Naive B cell (primary cell): ENCODE data around the gene EXOC4. TPM values are rescaled to one million over a fixed set of nuclear protein-coding genes. Genes with fewer than 3 reads are reported as not detected.
A peak's percentile ranks its signal among the peaks of the same experiment; 100 is the strongest.

Experiments used
- ATAC-seq, 2 donors: fragments of 150-1000 bp; cut with Tn5 transposase; 2 replicates each; pipeline ENCODE4 v1.10.0; 2021; ENCODE audit warnings: low read depth in 2 of 2, mild to moderate bottlenecking in 2 of 2, moderate library complexity in 2 of 2
- DNase-seq: peaks from one replicate; pipeline ENCODE4 v3.0.0; 2022
- H3K27ac Mint-ChIP-seq, 6 donors: one replicate each; pipeline ENCODE4 v1.8.0; 2020 to 2022; ENCODE audit warnings: mild to moderate bottlenecking in 6 of 6, mixed read lengths in 6 of 6, moderate library complexity in 5 of 6, inconsistent platforms in 2 of 6
- H3K27me3 Mint-ChIP-seq, 3 donors: one replicate each; pipeline ENCODE4 v1.8.0; 2021 to 2022; ENCODE audit warnings: mixed read lengths in 3 of 3, mild to moderate bottlenecking in 1 of 3
- H3K36me3 Mint-ChIP-seq, 2 donors: one replicate each; pipeline ENCODE4 v1.8.0; 2020 to 2022; ENCODE audit warnings: mixed read lengths in 2 of 2, inconsistent platforms in 1 of 2, mild to moderate bottlenecking in 1 of 2
- H3K4me1 Mint-ChIP-seq, 3 donors: one replicate each; pipeline ENCODE4 v1.8.0; 2020 to 2022; ENCODE audit warnings: mixed read lengths in 3 of 3, inconsistent platforms in 1 of 3, mild to moderate bottlenecking in 1 of 3, moderate library complexity in 1 of 3
- H3K4me3 Mint-ChIP-seq, 8 donors: one replicate each; pipeline ENCODE4 v1.8.0; 2020 to 2022; ENCODE audit warnings: mild to moderate bottlenecking in 8 of 8, mixed read lengths in 8 of 8, moderate library complexity in 8 of 8, inconsistent platforms in 2 of 8
- H3K9me3 Mint-ChIP-seq, 7 donors: one replicate each; pipeline ENCODE4 v1.8.0; 2020 to 2022; ENCODE audit warnings: mixed read lengths in 7 of 7, mild to moderate bottlenecking in 5 of 7, inconsistent platforms in 2 of 7, moderate library complexity in 1 of 7
- polyA plus RNA-seq, 6 donors: library from polyadenylated mRNA; unstranded; fragments of 300-500 nt; fragmentation: Illumina TruSeq; gene quantifications; one replicate each; pipeline ENCODE4 v1.2.3, GENCODE V29; 2021; ENCODE audit warnings: low read depth in 6 of 6

EXOC4 gene
- polyA plus RNA-seq, 6 donors from 2014 or later, result 39.9 to 59.7 (median 47.2) TPM

- Mint-ChIP-seq H3K27ac (no peak overlapping the region), H3K4me1 (no peaks in the 10 kb centered on the region), H3K36me3 (peaks cover 0 to 5% of the 10 kb centered on the region in 2 donors), H3K27me3 (no peaks in the 10 kb centered on the region), H3K9me3 (no peaks in the 10 kb centered on the region), H3K4me3 (no peak overlapping the region)
- ATAC-seq (no peak), DNase-seq (no peak)
Observed at GRCh38 chr7:133573554-133574265, 320.8 kb downstream of the EXOC4 start.

- peaks cover 6 to 18% of the 10 kb centered on the region in 2 donors for H3K36me3 Mint-ChIP-seq
- no peak overlapping the region for H3K4me3 Mint-ChIP-seq
- H3K27me3 Mint-ChIP-seq, result no peaks in the 10 kb centered on the region
- peak overlapping the region in 1 of 6 donors; percentile 29 for H3K27ac Mint-ChIP-seq
- DNase-seq (no peak), ATAC-seq (no peak)
- no peaks in the 10 kb centered on the region for H3K4me1 Mint-ChIP-seq
- no peaks in the 10 kb centered on the region for H3K9me3 Mint-ChIP-seq
Observed at GRCh38 chr7:133575726-133576440, 323.0 kb downstream of the EXOC4 start.

GRCh38 chr7:133576612-133577168 is 323.8 kb downstream of the EXOC4 start:
- H3K4me3 Mint-ChIP-seq, result no peak overlapping the region
- no peaks in the 10 kb centered on the region for H3K9me3 Mint-ChIP-seq
- ATAC-seq (no peak), DNase-seq (no peak)
- H3K4me1 Mint-ChIP-seq, result no peaks in the 10 kb centered on the region
- H3K36me3 Mint-ChIP-seq, result peaks cover 7 to 21% of the 10 kb centered on the region in 2 donors
- no peaks in the 10 kb centered on the region for H3K27me3 Mint-ChIP-seq
- H3K27ac Mint-ChIP-seq, result no peak overlapping the region

DNA sequence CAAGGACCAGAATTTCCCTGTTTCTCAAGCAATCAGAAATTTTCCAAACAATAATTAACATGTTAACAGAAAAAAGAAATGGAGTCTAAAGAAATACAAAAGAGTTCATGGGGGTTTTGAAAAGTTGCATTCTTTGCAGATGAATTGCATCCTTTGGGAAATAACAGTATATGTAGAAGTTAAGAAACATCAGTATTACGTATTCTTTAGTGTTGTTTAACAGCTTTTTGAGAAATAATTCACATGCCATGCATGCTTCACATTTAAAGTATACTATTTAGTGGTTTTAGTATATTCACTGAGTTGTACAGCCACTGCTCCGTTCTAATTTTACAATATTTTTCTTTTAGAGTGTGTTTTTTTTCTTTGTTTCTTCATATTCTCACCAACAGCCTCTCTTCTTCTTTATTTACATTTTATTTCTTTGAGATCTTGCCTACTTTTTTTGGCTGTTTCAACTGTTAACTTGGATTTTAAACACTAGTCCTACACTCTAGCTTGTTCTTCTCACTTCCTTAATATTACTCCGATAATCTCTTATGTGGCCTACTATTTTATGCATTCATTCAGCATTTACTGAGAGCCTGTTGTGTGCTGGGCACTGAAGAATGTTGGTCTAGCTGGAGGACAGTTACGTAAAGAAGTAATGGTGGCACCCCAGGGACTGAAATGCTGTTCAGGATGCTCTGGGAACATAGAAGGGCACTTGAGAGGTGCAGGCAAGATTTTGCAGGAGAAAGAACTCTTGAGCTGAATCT is 330.1 kb downstream of the EXOC4 start:
- Mint-ChIP-seq H3K27ac (peak overlapping the region in 1 of 6 donors; percentile 11), H3K4me3 (peak overlapping the region in 1 of 8 donors; percentile 22), H3K9me3 (peaks cover 0 to 5% (median 0%) of the 10 kb centered on the region in 7 donors), H3K27me3 (no peaks in the 10 kb centered on the region), H3K36me3 (peaks cover 7 to 16% of the 10 kb centered on the region in 2 donors), H3K4me1 (peaks cover 10 to 18% (median 16%) of the 10 kb centered on the region in 3 donors)
- DNase-seq, result no peak
- no peak for ATAC-seq

GRCh38 chr7:133583545-133584171 is 330.8 kb downstream of the EXOC4 start:
- DNase-seq (no peak), ATAC-seq (no peak)
- H3K4me3 Mint-ChIP-seq, result no peak overlapping the region
- peaks cover 0 to 5% (median 0%) of the 10 kb centered on the region in 7 donors for H3K9me3 Mint-ChIP-seq
- peaks cover 10 to 18% (median 16%) of the 10 kb centered on the region in 3 donors for H3K4me1 Mint-ChIP-seq
- peaks cover 7 to 16% of the 10 kb centered on the region in 2 donors for H3K36me3 Mint-ChIP-seq
- no peaks in the 10 kb centered on the region for H3K27me3 Mint-ChIP-seq
- H3K27ac Mint-ChIP-seq, result peak overlapping the region in 2 of 6 donors; percentile 1 to 11

DNA sequence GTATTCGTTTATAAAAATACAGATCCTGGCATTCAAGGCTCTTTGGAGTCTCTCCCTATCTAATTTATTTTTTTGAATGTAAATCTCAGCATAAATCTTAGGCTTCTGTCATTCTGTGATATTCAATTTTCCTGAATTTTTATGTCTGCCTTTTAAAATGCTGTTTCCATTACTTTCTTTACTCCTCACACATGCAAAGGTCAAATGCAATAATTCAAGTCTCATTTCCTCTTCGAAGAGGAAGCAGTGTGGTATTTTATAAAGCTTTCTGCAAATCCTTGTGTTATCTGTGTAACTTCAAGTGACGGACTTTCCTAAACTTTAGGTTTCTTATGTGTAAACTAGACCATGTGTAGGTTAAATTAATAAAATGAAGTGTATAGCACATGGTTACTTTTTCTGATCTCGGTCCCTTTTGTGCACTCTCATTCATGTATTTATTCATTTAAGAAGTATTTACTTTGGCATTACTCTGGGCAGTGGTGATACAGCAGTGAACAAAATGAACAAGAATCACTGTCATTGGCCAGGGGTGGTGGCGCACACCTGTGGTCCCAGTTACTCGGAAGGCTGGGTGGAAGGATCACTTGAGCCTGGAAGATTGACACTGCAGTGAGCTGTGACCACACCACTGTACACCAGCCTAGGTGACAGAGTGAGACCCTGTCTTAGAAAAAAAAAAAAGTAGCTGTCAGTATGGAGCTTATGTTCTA is 332.2 kb downstream of the EXOC4 start:
- ATAC-seq, result no peak
- DNase-seq, result no peak
- Mint-ChIP-seq H3K36me3 (peaks cover 7 to 10% of the 10 kb centered on the region in 2 donors), H3K9me3 (peaks cover 0 to 5% (median 0%) of the 10 kb centered on the region in 7 donors), H3K4me3 (peak overlapping the region in 1 of 8 donors; percentile 34), H3K27me3 (no peaks in the 10 kb centered on the region), H3K4me1 (peaks cover 10 to 18% (median 16%) of the 10 kb centered on the region in 3 donors), H3K27ac (peak overlapping the region in 2 of 6 donors; percentile 29 to 43)

DNA sequence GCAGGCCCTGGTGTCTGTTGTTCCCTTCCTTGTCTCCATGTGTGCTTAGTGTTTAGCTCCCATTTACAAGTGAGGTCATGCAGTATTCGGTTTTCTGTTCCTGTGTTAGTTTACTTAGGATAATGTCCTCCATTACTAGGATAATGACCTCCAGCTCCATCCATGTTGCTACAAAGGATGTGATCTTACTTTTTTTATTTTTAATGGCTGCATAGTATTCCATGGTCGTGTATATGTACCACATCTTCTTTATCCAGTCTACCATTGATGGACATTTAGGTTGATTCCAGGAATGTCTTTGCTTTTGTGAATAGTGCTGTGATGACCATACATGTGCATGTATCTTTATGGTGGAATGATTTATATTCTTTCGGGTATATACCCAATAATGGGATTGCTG is 333.4 kb downstream of the EXOC4 start:
- no peaks in the 10 kb centered on the region for H3K27me3 Mint-ChIP-seq
- H3K4me1 Mint-ChIP-seq, result peaks cover 10 to 18% (median 16%) of the 10 kb centered on the region in 3 donors
- no peak for ATAC-seq
- no peak overlapping the region for H3K4me3 Mint-ChIP-seq
- DNase-seq, result no peak
- H3K36me3 Mint-ChIP-seq, result peaks cover 0 to 10% of the 10 kb centered on the region in 2 donors
- peak overlapping the region in 1 of 6 donors; percentile 41 for H3K27ac Mint-ChIP-seq
- peaks cover 0 to 5% (median 0%) of the 10 kb centered on the region in 7 donors for H3K9me3 Mint-ChIP-seq

DNA sequence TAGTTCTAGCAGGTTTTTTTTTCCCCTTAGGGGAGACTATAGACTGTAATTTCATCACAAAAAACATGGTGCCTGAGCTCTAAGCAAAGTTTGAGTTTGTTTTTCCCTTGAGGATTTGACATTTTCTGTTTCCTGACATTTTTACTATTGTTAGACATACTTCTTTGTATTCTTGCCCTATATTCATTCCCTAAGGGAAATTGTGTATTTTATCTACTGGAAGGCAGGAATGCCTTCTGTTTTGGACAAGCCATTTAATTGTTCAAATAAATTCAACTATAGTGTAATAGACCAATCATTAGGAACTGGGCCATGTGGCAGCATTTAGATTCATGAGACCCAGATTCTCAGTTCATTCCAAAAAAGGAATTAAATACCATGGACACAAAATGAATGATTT is 335.0 kb downstream of the EXOC4 start:
- no peak for DNase-seq
- Mint-ChIP-seq H3K4me1 (peaks cover 10 to 18% (median 16%) of the 10 kb centered on the region in 3 donors), H3K9me3 (peaks cover 0 to 5% (median 0%) of the 10 kb centered on the region in 7 donors), H3K27ac (no peak overlapping the region), H3K36me3 (peaks cover 0 to 14% of the 10 kb centered on the region in 2 donors), H3K27me3 (no peaks in the 10 kb centered on the region), H3K4me3 (no peak overlapping the region)
- ATAC-seq, result no peak

DNA sequence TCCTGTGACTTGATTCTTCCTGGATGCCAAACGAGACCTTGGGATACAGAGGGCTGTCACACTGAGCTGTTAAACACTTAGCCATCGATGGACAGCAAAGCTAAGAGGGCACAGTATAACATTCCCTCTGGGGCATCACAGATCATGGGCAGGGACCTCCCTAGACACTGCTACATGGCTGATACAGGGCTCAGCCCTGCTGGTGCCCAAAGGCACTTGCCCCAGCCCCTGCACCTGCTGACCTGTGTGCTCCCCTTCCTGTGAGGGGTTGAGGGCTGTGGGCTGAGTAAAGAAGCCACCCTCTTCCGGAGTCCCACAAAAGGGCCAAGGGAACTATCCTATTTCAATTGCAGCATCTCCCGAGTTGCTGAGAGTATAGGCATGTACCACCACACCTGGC is 337.9 kb downstream of the EXOC4 start:
- no peak overlapping the region for H3K27ac Mint-ChIP-seq
- H3K27me3 Mint-ChIP-seq, result no peaks in the 10 kb centered on the region
- no peak for ATAC-seq
- H3K36me3 Mint-ChIP-seq, result peaks cover 0 to 20% of the 10 kb centered on the region in 2 donors
- H3K4me3 Mint-ChIP-seq, result no peak overlapping the region
- no peak for DNase-seq
- H3K4me1 Mint-ChIP-seq, result no peaks in the 10 kb centered on the region
- H3K9me3 Mint-ChIP-seq, result peaks cover 0 to 3% (median 0%) of the 10 kb centered on the region in 7 donors

DNA sequence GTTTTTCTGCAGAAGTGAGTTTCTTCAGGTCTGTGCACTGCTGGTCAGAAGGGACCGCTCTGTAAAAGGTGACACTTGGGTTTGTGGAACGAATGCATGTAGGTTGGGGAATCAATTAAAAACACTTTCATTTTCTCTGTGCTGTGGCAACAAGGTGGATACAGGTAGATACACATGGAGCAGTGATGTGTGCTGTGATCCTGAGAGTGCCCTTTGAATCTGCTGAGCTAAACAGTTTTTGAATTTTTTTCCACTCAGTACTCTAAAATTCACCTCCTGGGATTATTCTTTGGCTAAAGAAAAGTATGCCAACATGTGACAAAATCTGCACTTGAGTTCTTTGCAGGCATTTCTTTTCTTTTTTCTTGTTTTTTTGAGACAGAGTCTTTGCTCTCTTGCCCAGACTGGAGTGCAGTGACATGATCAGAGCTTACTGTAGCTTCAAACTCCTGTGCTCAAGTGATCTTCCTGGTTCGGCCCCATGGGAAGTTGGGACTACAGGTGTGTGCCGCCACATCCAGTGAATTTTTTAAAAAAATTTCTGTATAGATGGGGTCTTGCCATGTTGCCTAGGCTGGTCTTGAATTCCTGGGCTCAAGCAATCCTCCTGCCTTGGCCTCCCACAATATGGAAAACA is 338.9 kb downstream of the EXOC4 start:
- Mint-ChIP-seq H3K27me3 (no peaks in the 10 kb centered on the region), H3K27ac (no peak overlapping the region), H3K4me1 (no peaks in the 10 kb centered on the region), H3K36me3 (peaks cover 0 to 20% of the 10 kb centered on the region in 2 donors), H3K4me3 (no peak overlapping the region), H3K9me3 (no peaks in the 10 kb centered on the region)
- ATAC-seq (no peak), DNase-seq (no peak)

DNA sequence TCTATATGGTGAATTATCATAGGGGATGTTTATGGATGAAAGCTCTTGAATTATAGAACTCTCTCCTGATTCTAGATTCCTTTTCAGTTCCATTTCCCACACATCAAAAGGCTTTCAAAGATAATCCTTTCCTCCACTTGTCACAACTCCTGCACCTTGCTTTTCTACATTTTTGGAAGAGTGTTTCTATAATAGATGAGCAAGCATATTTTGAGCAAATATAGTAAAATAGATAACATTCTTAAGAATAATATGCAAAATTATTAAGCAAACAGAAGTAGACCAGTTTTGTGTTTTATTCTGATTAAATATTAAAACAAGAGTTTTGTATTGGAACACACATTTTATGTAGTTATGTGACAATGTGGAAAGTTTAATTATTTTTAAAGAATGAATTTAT is 340.7 kb downstream of the EXOC4 start:
- H3K27me3 Mint-ChIP-seq, result no peaks in the 10 kb centered on the region
- peaks cover 0 to 20% of the 10 kb centered on the region in 2 donors for H3K36me3 Mint-ChIP-seq
- H3K9me3 Mint-ChIP-seq, result no peaks in the 10 kb centered on the region
- H3K4me3 Mint-ChIP-seq, result no peak overlapping the region
- no peak overlapping the region for H3K27ac Mint-ChIP-seq
- DNase-seq (no peak), ATAC-seq (no peak)
- no peaks in the 10 kb centered on the region for H3K4me1 Mint-ChIP-seq

GRCh38 chr7:133601617-133602016 is 348.7 kb downstream of the EXOC4 start:
- Mint-ChIP-seq H3K9me3 (peaks cover 0 to 3% (median 0%) of the 10 kb centered on the region in 7 donors), H3K4me3 (no peak overlapping the region), H3K36me3 (peaks cover 0 to 10% of the 10 kb centered on the region in 2 donors), H3K27ac (peak overlapping the region in 2 of 6 donors; percentile 53 to 63), H3K27me3 (no peaks in the 10 kb centered on the region), H3K4me1 (peaks cover 0 to 9% (median 0%) of the 10 kb centered on the region in 3 donors)
- no peak for ATAC-seq
- no peak for DNase-seq
